NCI-H1436 treated with DMSO at 0.1 percent for 48 hours (cell line): ENCODE results near the gene MS4A10.

ENCODE experiments used
- DNase-seq: peaks from one replicate; lab custom pipeline; 2025; lab: John Stamatoyannopoulos, UW

Gene MS4A10

DNA sequence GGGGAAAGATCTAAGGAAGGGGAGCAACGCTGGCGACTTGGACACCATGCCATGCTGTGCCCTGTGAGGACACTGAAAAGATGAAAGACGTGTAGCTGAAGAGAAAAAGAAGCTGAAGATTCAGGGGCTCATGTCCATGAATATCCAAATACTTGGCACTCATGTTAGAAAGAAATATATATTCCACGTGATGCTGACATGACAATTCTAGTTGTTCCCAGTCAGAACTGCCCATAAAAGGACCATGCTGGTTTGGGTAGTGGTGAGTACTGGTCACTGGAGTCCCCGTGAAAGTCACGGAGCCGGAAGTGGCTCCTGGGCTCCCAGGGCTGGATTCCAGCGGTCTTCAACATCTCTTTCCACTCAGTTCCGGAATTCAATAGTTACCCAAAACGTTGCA lies 18.6 kb upstream of the MS4A10 start:
- no peak for DNase-seq

GRCh38 chr11:60767388-60767811 lies 17.7 kb upstream of the MS4A10 start:
- DNase-seq = no peak

DNA sequence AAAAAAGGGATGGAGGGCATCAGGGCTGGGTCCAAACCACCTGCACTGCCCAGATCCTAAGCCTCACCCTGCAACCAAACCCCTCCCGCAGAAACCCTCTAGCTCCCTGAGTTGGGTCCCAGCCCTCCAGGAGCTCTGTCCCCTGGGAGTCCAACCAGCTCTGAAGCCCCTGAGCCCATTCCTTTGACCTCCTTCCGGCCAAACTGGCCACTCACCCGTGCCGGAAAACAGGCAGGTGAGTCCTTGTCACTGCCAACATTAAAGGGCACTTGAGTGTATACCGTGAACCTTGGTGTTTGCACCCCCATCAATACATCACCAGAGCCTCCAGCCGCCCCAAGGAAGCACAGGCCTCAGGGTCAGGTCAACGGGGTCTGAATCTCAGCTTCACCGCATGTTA lies 16.9 kb upstream of the MS4A10 start:
- no peak for DNase-seq

- DNase-seq = no peak
Measured at GRCh38 chr11:60769273-60769672, 15.9 kb upstream of the MS4A10 start.

DNA sequence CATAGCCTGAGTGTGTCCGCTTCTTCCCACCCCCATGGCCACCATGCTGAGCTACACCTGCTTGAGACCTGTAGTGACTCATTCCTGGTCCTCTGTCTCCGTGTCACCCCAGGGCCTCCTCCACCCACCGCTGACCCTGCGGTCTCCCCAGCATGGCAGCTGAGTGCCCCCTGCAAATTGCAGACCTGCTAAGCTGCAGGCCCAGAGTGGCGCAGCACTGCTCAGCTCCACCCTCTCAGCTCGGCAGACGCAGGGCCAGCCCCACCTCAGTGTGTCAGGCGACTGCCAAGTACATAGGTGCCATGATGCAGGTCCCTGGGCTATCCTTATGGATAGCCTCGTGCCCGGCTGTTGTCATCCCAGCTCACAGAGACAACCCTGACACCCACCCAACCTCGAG lies 15.3 kb upstream of the MS4A10 start:
- no peak for DNase-seq

GRCh38 chr11:60771146-60771545 lies 14.0 kb upstream of the MS4A10 start:
- no peak for DNase-seq

- DNase-seq = no peak
Measured at GRCh38 chr11:60771879-60772525, 13.1 kb upstream of the MS4A10 start.

DNA sequence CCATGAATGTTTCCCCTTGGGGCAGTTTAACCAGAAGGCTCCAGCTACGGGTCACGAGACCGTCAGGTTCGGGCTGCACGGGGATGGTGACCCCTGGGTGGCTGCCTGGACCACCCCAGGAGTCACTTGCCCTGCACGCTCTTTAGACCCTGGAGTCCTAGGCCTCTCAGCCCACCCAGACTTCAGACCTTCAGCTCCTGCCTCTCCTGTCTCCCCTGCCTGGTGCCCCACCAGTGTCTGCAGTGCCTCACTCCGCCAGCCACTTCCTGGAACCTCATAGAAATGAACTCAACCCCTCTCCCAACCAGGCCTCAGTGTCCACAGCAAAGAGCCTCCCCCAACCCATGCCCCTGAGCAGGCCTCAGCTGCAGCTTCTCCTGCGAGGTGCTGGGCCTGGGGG lies 12.5 kb upstream of the MS4A10 start:
- no peak for DNase-seq

- DNase-seq = no peak
Measured at GRCh38 chr11:60774726-60775125, 10.4 kb upstream of the MS4A10 start.

DNA sequence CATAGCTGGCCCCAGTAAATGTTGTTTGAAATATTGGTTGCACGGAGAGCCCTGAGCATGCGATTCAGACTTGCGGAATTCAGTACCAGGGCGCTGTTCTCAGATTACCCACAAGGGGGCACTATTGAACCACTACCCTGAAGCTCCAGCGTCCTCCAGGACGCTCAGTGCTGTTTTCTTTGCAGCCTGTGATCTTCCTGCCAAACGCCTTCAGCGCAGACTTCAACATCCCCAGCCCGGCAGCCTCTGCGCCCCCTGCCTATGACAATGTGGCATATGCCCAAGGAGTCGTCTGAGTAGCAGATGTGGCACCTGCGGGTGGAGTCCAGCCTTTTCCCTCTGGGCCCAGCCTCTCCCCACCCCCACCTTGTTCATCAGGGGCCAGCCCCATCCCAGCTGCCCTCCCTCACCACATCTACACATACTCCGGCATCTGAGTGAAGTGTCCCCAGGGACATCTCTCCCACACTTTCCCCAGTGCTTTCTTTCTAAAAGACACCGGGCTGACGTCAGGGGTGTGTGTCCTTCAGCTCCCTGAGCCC lies 9.6 kb upstream of the MS4A10 start:
- DNase-seq = peak; percentile 72

- DNase-seq = no peak
Measured at GRCh38 chr11:60776167-60776566, 9.0 kb upstream of the MS4A10 start.

GRCh38 chr11:60777106-60777505 lies 8.0 kb upstream of the MS4A10 start:
- DNase-seq = no peak

DNA sequence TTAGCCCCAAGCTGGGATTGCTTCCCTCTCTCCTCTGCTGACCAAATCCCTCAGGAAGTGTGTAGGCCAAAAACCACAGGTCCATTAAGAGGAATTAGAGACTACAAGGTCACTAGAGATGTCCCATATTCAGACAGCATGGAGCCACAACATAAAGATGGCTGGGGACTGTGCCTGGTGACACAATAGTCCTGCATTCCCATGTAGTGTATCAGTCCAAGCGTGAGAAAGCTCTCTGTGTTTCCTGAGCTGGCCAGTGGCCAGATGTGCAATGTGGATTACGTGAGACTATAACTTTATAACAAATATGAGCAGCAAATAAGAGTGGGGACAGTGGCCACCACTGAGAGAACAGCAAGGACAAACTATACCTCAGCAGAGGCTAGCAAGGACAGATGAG lies 7.6 kb upstream of the MS4A10 start:
- no peak for DNase-seq

DNA sequence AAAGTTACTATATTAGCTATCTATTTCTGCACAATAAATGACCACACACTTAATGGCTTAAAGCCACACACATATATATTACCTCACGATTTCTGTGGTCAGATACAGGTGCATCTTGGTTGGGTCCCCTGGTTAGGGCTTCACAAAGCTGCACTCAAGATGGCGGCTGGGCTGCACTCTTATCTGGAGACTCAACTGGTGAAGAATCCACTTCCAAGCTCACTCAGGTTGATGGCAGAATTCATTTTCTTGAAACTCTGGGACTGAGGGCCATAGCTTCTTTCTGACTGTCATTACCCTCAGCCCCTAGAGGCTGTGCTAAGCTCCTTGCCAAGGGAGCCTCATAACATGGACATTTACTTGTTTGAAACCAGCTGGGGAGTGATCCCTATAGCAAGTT lies 5.1 kb upstream of the MS4A10 start:
- no peak for DNase-seq

DNA sequence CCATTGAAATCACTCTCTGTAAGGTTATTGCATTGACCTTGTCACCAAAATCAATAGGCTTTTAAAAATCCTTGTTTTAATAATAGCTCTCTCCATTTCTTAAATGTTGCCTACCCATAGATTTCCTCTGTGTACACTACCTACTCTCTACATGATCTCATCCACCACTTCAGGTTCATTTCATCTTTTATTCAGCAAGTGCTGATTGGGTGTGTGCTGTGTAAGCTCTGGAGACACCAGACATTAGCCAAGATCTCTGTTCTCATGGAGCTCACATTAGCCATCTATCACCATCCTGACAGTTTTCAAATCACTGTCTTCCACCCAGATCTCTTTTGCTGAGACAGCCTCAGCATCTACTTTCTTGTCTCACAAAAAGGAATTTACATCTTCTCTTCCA lies 4.4 kb upstream of the MS4A10 start:
- DNase-seq = no peak

DNA sequence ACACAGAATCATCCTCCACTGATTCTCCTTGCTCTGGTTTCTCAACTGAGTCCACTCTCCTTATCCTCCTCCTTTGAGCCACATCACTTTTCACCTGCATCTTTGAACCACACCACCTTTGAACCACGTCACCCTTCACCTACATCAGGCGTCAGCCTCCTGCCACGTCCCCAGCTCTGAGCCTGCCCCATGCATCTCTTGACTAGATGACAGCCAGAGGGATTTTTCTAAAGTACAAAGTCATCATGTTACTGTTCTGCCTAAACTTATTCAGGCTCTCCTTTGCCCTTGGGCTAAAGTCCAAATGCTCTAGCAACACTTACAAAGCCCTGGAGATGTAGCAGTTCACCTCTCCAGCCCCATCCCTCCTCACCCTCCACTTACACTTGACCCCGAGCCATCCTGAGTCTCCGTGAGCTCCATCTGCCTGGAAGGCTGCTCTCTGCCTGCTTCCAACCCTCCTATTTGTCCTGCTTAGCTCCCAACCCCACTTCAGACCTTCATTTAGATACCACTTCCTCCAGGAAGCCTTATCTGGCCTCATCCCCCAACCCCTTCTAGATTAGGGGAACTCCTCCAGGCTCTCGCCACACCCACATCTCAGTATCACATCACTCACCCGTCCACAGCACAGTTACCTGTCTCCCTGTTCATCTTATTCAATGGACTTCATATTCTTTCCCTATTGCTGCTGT lies 3.7 kb upstream of the MS4A10 start:
- DNase-seq = no peak

DNA sequence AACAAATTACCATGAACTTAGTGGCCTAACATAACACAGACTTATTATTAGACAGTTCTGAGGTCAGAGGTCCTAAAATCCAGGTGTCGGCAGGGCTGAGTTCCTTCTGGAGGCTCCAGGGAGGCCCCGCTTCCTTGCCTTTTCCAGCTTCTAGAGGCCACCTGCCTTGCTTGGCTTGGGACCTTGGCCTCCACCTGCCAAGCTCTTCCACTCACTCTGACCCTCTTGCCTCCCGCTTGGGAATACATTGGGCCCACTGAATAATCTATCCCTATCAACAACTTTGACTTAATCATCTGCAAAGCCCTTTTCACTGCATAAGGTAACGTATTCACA lies 3.2 kb upstream of the MS4A10 start:
- no peak for DNase-seq

GRCh38 chr11:60782393-60783140 lies 2.6 kb upstream of the MS4A10 start:
- DNase-seq = no peak

- no peak for DNase-seq
Measured at GRCh38 chr11:60783141-60783484, 2.0 kb upstream of the MS4A10 start.

- DNase-seq = no peak
Measured at GRCh38 chr11:60783911-60784310, 1.2 kb upstream of the MS4A10 start.

DNA sequence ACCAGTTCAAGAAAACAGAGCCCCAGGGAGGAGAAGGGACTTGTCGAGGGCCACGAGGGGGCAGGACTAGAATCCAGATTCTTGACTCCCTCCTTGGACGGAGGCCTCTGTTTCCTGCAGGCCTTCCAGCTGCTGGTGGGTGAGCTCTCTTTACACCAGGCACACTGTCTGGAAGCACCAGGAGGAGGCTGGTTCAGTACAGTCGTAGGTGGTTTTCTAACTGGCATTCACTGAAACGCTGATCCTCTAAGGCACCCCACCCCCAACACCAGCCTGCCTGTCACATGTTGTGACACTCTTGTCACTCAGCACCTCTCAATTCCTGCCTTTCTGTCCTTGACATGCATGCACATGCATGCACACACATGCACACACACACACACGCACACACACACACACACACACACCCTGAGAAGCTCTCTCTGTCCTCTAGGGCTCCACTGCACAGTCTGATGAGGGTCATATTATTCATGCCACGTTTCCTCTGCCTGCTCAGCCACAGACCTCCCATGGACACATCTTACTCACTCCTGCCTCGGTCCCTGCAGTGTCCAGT lies 751 bp downstream of the MS4A10 start:
- DNase-seq = no peak

DNA sequence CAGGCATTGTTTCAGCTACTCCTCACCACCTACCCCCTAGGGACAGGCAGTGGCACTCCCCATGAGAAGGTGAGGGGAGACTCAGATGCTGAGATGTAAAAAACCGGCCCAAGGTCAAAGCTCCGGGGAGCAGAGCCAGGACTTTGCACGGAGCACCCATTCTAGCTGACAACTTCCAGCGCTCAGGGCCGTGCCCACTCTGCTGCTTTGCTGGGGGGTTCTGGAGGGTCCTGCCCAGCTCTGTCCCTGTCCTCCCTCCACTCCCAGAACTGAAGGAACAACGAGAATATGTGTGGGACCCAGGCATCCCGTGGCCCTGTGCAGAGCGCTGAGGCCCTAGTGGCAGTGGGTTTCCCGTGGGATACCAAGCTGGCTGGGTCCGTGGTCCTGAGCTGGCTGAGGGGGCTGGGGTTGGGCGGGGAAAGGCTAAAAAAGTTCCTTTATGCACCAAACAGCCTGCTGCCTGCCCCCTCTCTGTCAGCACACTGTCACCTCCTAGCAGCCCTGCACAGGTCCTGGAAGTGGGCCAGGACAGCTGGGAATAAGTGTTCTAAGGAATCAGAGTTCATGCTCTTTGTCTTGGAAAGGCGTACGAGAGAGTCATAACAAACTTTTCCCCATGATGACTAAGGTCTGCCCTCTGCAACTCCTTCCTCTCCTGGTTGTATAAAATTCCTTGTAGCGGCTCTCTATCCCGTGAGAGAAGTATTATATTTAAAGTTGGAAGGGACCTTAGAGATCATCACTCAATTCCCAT lies 1.9 kb downstream of the MS4A10 start:
- DNase-seq = no peak
